Rectal smooth muscle tissue (tissue), 1 donor: Measurements from ENCODE around the gene PRKAA2.

Source experiments
- H3K27ac ChIP-seq: one replicate; pipeline ENCODE4 v1.7.0; 2013; ENCODE audit warnings: low read depth, low read length, inconsistent platforms
- H3K27me3 ChIP-seq: one replicate; pipeline ENCODE4 v1.7.0; 2013; ENCODE audit warnings: low read length; ENCODE audit not compliant: control insufficient read depth, insufficient read depth
- H3K36me3 ChIP-seq: one replicate; pipeline ENCODE4 v1.7.0; 2013; ENCODE audit warnings: low read length; ENCODE audit not compliant: control insufficient read depth, insufficient read depth
- H3K4me1 ChIP-seq: one replicate; pipeline ENCODE4 v1.7.0; 2013; ENCODE audit warnings: low read length; ENCODE audit not compliant: control insufficient read depth, insufficient read depth
- H3K4me3 ChIP-seq: one replicate; pipeline ENCODE4 v1.7.0; 2013; ENCODE audit warnings: low read length
- H3K9ac ChIP-seq: one replicate; pipeline ENCODE4 v1.7.0; 2013; ENCODE audit warnings: low read length

PRKAA2 gene

GRCh38 chr1:56703747-56704146 is 58.6 kb downstream of the PRKAA2 start:
- no peaks in the 10 kb centered on the region for H3K36me3 ChIP-seq
- no peaks in the 10 kb centered on the region for H3K27me3 ChIP-seq
- H3K4me1 ChIP-seq: no peaks in the 10 kb centered on the region
- no peak overlapping the region for H3K4me3 ChIP-seq
- H3K27ac ChIP-seq: no peak overlapping the region
- H3K9ac ChIP-seq: no peak overlapping the region

GRCh38 chr1:56707379-56707778 is 62.3 kb downstream of the PRKAA2 start:
- Histone ChIP-seq H3K36me3 (no peaks in the 10 kb centered on the region), H3K27me3 (no peaks in the 10 kb centered on the region), H3K4me1 (no peaks in the 10 kb centered on the region), H3K4me3 (no peak overlapping the region), H3K9ac (no peak overlapping the region), H3K27ac (no peak overlapping the region)

GRCh38 chr1:56709269-56709880 is 64.3 kb downstream of the PRKAA2 start:
- H3K9ac ChIP-seq: no peak overlapping the region
- H3K27me3 ChIP-seq: no peaks in the 10 kb centered on the region
- H3K36me3 ChIP-seq: no peaks in the 10 kb centered on the region
- no peak overlapping the region for H3K27ac ChIP-seq
- no peak overlapping the region for H3K4me3 ChIP-seq
- H3K4me1 ChIP-seq: no peaks in the 10 kb centered on the region

GRCh38 chr1:56709995-56710394 is 64.9 kb downstream of the PRKAA2 start:
- Histone ChIP-seq H3K27me3 (no peaks in the 10 kb centered on the region), H3K4me1 (no peaks in the 10 kb centered on the region), H3K9ac (no peak overlapping the region), H3K4me3 (no peak overlapping the region), H3K27ac (no peak overlapping the region), H3K36me3 (no peaks in the 10 kb centered on the region)

GRCh38 chr1:56710646-56711045 is 65.5 kb downstream of the PRKAA2 start:
- Histone ChIP-seq H3K27me3 (no peaks in the 10 kb centered on the region), H3K4me1 (no peaks in the 10 kb centered on the region), H3K27ac (no peak overlapping the region), H3K9ac (no peak overlapping the region), H3K4me3 (no peak overlapping the region), H3K36me3 (no peaks in the 10 kb centered on the region)

- H3K27ac ChIP-seq: no peak overlapping the region
- no peaks in the 10 kb centered on the region for H3K36me3 ChIP-seq
- no peaks in the 10 kb centered on the region for H3K4me1 ChIP-seq
- H3K9ac ChIP-seq: no peak overlapping the region
- H3K4me3 ChIP-seq: no peak overlapping the region
- no peaks in the 10 kb centered on the region for H3K27me3 ChIP-seq
Measured at GRCh38 chr1:56712150-56712549, 67.0 kb downstream of the PRKAA2 start.

GRCh38 chr1:56713112-56713511 is 68.0 kb downstream of the PRKAA2 start:
- Histone ChIP-seq H3K36me3 (no peaks in the 10 kb centered on the region), H3K27me3 (no peaks in the 10 kb centered on the region), H3K4me3 (no peak overlapping the region), H3K9ac (no peak overlapping the region), H3K27ac (no peak overlapping the region), H3K4me1 (no peaks in the 10 kb centered on the region)

GRCh38 chr1:56715156-56715555 is 70.0 kb downstream of the PRKAA2 start:
- Histone ChIP-seq H3K4me3 (no peak overlapping the region), H3K36me3 (no peaks in the 10 kb centered on the region), H3K4me1 (no peaks in the 10 kb centered on the region), H3K27me3 (no peaks in the 10 kb centered on the region), H3K27ac (no peak overlapping the region), H3K9ac (no peak overlapping the region)

GRCh38 chr1:56719171-56719570 is 74.1 kb downstream of the PRKAA2 start:
- H3K4me3 ChIP-seq: no peak overlapping the region
- H3K4me1 ChIP-seq: no peaks in the 10 kb centered on the region
- H3K9ac ChIP-seq: no peak overlapping the region
- no peak overlapping the region for H3K27ac ChIP-seq
- no peaks in the 10 kb centered on the region for H3K27me3 ChIP-seq
- no peaks in the 10 kb centered on the region for H3K36me3 ChIP-seq

GRCh38 chr1:56726706-56727105 is 81.6 kb downstream of the PRKAA2 start:
- H3K4me3 ChIP-seq: no peak overlapping the region
- H3K4me1 ChIP-seq: no peaks in the 10 kb centered on the region
- no peaks in the 10 kb centered on the region for H3K27me3 ChIP-seq
- H3K27ac ChIP-seq: no peak overlapping the region
- H3K36me3 ChIP-seq: no peaks in the 10 kb centered on the region
- H3K9ac ChIP-seq: no peak overlapping the region

GRCh38 chr1:56728964-56729363 is 83.8 kb downstream of the PRKAA2 start:
- Histone ChIP-seq H3K9ac (no peak overlapping the region), H3K36me3 (no peaks in the 10 kb centered on the region), H3K27ac (no peak overlapping the region), H3K4me3 (no peak overlapping the region), H3K27me3 (no peaks in the 10 kb centered on the region), H3K4me1 (no peaks in the 10 kb centered on the region)

- Histone ChIP-seq H3K27me3 (no peaks in the 10 kb centered on the region), H3K4me1 (no peaks in the 10 kb centered on the region), H3K27ac (no peak overlapping the region), H3K4me3 (no peak overlapping the region), H3K9ac (no peak overlapping the region), H3K36me3 (no peaks in the 10 kb centered on the region)
Measured at GRCh38 chr1:56745231-56745630, 100.1 kb downstream of the PRKAA2 start.

- Histone ChIP-seq H3K4me3 (no peak overlapping the region), H3K27me3 (no peaks in the 10 kb centered on the region), H3K27ac (no peak overlapping the region), H3K36me3 (no peaks in the 10 kb centered on the region), H3K9ac (no peak overlapping the region), H3K4me1 (no peaks in the 10 kb centered on the region)
Measured at GRCh38 chr1:56754708-56755479, 109.8 kb downstream of the PRKAA2 start.
